HG03469 (cell line): Measurements from ENCODE around the gene RBMS3.
"Not testable (repeated sequence)": the region's sequence is repeated elsewhere in the genome, so short reads cannot be mapped to it uniquely, and the experiment has no call there.

Experiments used
- ATAC-seq: cut with Tn5 transposase; IDR thresholded peaks from one replicate; pipeline ENCODE4 v1.9.1; 2021; ENCODE audit warnings: mild to moderate bottlenecking, moderate library complexity, moderate number of reproducible peaks; ENCODE audit not compliant: unreplicated experiment

RBMS3 gene

GRCh38 chr3:29759411-29760225, 478.7 kb downstream of the RBMS3 start:
- no peak for ATAC-seq

- no peak for ATAC-seq
Observed at GRCh38 chr3:29760226-29760685, 479.4 kb downstream of the RBMS3 start.

DNA sequence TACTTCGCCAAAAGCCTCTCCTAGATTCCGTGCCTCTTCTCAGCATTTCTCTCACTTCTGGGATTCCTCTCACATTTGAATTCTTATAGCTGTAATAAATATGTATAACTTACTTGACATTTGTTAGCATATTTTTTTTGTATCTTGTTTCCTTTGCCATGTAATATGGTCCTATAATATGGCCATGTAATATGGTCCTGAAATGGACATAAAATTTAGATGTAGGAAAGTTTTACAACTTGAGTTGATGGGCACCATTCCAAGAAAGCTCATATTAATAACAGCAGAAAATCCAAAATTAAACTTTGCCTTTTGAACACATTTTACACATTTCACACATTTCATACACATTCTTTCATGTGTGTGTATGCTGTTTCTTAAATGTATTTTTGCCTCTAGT, 480.6 kb downstream of the RBMS3 start:
- ATAC-seq = no peak

DNA sequence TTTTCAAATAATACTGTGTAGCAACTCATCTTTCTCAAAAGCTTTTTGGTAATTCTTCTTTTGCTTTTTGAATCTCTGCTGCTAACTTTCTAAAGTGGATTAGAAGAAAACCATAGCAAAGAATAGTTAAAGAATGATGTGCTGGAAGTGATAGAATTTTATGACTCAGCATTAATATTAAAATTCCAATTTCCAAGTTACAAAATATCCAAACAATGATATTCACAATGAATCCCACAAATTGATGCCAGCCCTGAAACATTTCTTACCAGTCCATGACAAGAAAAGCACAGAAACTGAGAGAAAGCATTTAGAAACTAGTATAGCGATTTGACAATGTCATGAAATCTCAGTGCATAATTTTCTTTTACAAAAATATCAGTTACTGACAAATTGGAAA, 482.2 kb downstream of the RBMS3 start:
- ATAC-seq = no peak

GRCh38 chr3:29764041-29764440, 483.2 kb downstream of the RBMS3 start:
- no peak for ATAC-seq

DNA sequence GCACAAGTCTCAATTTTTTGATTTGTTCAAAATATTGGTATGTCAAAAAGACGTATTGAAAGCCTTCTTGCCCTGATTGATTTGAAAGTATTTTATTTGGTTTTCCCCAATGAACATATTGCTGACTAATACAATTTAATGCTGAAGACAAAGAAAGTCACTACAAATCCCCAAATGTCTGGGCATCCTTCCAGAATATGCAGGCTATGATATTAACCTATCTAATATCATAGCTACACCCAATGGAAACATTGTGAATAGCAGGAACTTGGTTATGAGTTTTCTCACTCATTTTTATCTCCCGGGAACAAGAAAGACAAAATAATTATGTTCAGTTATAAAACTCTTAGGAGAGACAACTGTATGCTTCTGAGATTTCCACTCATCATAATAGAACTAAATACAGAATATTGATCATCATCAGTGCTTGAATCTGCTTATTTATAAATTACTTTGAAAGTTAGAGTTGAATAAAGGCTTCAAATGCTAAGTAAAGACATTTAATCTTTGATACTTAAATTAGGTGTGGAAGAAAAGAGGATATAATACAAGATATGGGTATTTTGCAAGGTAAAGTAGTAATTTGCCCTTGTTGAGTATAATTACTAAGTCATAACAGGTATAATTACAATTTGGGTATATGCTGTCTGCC, 483.9 kb downstream of the RBMS3 start:
- ATAC-seq = no peak

GRCh38 chr3:29771602-29772001, 490.7 kb downstream of the RBMS3 start:
- no peak for ATAC-seq

- no peak for ATAC-seq
Observed at GRCh38 chr3:29772436-29772835, 491.6 kb downstream of the RBMS3 start.

- ATAC-seq = no peak
Observed at GRCh38 chr3:29773481-29773880, 492.6 kb downstream of the RBMS3 start.

- no peak for ATAC-seq
Observed at GRCh38 chr3:29775340-29775739, 494.5 kb downstream of the RBMS3 start.

DNA sequence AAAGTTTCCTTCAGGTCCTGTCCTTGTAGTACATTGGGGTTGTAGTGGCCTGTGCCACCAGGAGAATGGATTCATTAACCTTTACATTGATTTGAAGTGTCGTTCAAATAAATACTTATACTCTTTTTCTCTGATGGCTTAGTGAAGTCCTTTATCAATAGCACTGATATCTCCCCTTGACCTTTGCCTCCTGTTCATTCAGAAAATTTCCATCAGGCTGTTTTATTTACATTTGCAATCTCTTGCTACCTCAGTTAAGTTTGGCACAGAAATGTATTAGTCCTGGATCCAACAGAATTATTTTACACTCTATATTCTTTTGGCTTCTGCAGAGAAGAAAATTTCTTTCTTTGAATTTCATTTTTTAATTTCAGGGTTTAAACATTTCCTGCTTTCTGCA, 497.0 kb downstream of the RBMS3 start:
- no peak for ATAC-seq

DNA sequence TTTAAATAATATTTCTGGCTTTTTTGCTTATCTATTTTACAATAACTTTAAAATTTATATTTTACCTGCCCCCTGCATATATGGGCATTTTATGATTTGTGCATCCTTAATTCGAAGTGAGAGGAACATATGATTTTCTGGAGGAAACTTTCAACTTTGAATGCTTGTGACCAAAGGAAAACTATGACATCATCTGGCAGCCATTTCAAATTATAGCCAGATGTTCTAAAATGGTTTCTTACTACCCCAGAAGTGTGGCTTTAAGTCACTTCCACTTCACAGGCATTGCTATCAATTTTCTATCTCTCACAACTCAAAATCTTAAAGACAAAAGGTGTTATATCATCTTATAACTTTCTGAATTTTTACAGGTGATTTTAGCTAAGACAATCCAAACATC, 508.8 kb downstream of the RBMS3 start:
- ATAC-seq = no peak

GRCh38 chr3:29796808-29797207, 515.9 kb downstream of the RBMS3 start:
- no peak for ATAC-seq

GRCh38 chr3:29802057-29802456, 521.2 kb downstream of the RBMS3 start:
- ATAC-seq = no peak

- no peak for ATAC-seq
Observed at GRCh38 chr3:29804044-29804443, 523.2 kb downstream of the RBMS3 start.

GRCh38 chr3:29805757-29806156, 524.9 kb downstream of the RBMS3 start:
- no peak for ATAC-seq

GRCh38 chr3:29808324-29808723, 527.5 kb downstream of the RBMS3 start:
- not testable (repeated sequence) for ATAC-seq

DNA sequence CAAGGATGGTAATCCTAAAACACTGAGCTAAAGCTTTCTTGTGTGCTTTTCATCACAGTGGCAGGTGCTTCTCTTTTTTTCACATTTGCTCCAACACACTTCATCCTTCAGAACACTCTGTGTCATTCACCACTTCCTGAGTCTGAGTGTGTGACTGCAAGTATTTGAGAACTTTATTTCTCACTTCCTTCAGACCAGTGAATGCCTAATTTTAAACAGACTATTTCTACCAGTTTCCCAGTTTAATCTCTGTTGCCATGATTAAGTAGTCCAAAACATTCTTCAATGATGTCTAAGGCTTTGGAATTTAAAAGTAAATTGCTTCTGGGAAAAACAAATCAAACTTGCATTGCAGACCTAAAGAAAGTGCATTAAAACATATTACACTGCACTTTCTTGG, 541.2 kb downstream of the RBMS3 start:
- ATAC-seq = no peak

DNA sequence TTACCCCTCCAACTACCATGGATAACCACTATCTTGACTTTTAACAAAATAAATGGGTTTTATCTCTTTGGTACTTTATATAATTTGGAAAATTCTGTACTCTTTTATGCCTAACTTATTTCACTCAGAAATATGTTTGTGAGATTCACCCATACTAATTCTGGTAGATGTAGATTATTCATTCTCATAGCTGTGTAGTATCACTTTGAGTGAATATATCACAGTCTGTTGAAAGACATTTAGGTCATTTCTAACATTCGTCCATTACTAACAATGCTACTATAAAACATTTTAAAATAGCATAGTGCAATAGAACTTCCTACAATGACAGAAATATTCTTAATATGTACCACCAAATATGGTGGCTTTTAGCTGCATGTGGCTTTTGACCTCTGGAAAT, 542.4 kb downstream of the RBMS3 start:
- no peak for ATAC-seq

GRCh38 chr3:29826712-29827111, 545.8 kb downstream of the RBMS3 start:
- ATAC-seq = no peak

DNA sequence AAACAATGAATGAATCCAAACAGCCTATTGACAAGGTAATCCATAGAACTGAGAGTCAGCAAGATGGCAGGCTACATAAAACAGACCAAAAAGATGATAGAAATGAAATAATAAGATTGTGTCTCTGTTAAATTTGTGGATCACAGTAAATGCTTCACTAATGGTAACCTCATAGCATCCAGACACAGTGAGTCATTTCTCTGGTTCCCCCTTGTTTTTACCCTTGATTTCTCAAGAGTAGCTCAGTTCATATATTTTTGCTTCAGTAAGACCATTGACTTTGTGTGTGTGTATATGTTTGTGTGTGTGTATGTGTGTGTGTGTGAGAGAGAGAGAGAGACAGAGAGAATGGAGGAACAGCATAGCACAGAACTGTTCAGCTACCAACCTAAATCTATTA, 546.9 kb downstream of the RBMS3 start:
- ATAC-seq = no peak

DNA sequence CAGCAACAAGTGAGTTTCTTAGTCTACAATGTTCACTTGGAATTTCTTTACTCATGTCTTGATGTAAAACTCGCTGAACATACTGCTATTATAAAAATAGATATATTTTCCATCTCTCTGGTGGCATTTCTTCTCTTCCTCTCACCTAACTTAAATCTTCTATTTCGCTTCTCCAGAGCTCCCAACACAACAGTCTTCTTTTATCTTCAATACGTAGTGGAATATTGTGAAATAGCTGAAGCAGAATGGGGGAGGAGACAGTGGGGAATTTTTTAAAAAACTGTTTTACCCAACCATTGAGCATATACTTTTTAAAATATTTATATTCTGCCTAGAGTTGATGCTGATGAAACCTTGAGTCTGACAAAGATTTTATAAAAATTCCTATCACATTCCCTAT, 548.5 kb downstream of the RBMS3 start:
- no peak for ATAC-seq
